H1 (cell line): ENCODE measurements around the gene UBE2B. TPM values are rescaled to one million over a fixed set of nuclear protein-coding genes. Genes with fewer than 3 reads are reported as not detected.

ENCODE experiments used
- CEBPB ChIP-seq: IDR thresholded peaks from 2 replicates; pipeline ENCODE4 v1.6.1; 2012; ENCODE audit warnings: low read depth, low read length
- CREB1 ChIP-seq: IDR thresholded peaks from 2 replicates; pipeline ENCODE4 v1.6.1; 2012; ENCODE audit warnings: inconsistent platforms
- EGR1 ChIP-seq: IDR thresholded peaks from 2 replicates; pipeline ENCODE4 v1.6.1; 2011; ENCODE audit warnings: low read depth, low read length, borderline replicate concordance
- JUND ChIP-seq: IDR thresholded peaks from 2 replicates; pipeline ENCODE4 v1.6.1; 2011; ENCODE audit warnings: mild to moderate bottlenecking, improper control_type of control experiment, low read length
- KDM4A ChIP-seq: IDR thresholded peaks from one replicate; pipeline ENCODE4 v1.7.1; 2012; ENCODE audit warnings: low read depth, mild to moderate bottlenecking, moderate library complexity, low read length, inconsistent platforms; ENCODE audit not compliant: severe bottlenecking
- POU5F1 ChIP-seq: IDR thresholded peaks from 2 replicates; pipeline ENCODE4 v1.6.1; 2011; ENCODE audit warnings: low read depth, mild to moderate bottlenecking, low read length, moderate library complexity
- SP1 ChIP-seq: IDR thresholded peaks from 2 replicates; pipeline ENCODE4 v1.6.1; 2011; ENCODE audit warnings: low read depth, low read length
- polyA plus RNA-seq, 7 experiments: library from polyadenylated mRNA; depleted of rRNA in 3 of 7; stranded (reverse) in 5 of 7; unstranded in 2 of 7; fragments of >200 nt in 5 of 7; fragments of 200-250 nt in 2 of 7; gene quantifications; 1 replicate in 5 of 7; 2 replicates in 1 of 7; 4 replicates in 1 of 7; pipeline versions ENCODE4 v1.2.1 to v1.2.3, GENCODE V29; 2011 to 2013; ENCODE audit warnings: missing spikeins in 2 of 7, mixed read lengths in 2 of 7
- total RNA-seq: library from RNA; stranded (reverse); fragmentation: NEBNext Ultra II Directional; extraction: Animal tissue kit (Norgen Biotek cat#: 25700); gene quantifications from 2 replicates; pipeline ENCODE4 v1.2.1, GENCODE V29; 2021
- TF ChIP-seq, protein P1 (sequence below): fragments of 300-600 bp; sonication (generic); IDR thresholded peaks from 2 replicates; pipeline ENCODE4 v1.7.1; 2012; ENCODE audit warnings: low read length, moderate library complexity, mild to moderate bottlenecking, inconsistent platforms; ENCODE audit not compliant: insufficient replicate concordance

UBE2B gene
- total and polyA plus RNA-seq, 2 of the 8 experiments (the other 6 are each of a cell fraction or from before 2014, with no cell fraction given): 15.9 to 46.8 TPM

DNA sequence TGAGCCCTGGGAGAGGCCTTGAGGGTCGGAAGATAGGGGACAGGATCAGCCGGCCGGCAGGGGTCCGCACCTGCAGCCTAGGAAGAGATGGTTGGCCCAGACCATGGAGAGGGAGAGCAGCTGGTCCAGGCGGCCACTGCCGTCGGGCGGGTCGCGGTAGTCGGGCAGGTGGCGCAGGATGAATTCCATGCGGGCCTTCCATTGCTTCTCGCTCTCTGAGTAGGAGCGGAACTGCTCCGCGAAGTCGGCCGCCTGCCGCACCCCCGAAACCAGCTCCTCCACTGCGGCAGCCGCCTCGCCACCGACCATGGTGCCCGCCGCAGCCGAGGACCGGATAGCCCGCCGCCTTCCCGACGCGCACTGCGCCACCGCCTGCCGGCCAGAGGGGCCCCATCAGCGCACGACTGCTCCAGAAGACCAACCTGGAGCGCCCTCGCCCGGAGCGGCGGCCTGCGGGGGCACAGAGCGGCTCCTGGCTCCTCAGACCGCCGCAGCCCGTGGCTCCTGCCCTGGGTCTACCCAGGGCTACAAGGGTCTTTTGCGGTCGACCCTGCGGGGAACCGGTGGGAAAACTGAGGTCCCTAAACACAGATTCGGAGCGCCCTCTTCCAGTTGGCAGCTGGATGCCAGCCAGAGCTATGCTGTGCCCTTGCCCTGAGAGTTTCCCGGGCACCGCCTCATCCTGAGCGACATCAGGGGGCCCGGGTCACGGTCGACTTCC, 40.3 kb downstream of the UBE2B start, which contains the start of gene CDKN2AIPNL (continued):
- no peak for TF ChIP-seq KDM4A
- TF ChIP-seq JUND: peak; percentile 67; the same call in 1 of the 2 replicates
- TF ChIP-seq, protein P1, sequence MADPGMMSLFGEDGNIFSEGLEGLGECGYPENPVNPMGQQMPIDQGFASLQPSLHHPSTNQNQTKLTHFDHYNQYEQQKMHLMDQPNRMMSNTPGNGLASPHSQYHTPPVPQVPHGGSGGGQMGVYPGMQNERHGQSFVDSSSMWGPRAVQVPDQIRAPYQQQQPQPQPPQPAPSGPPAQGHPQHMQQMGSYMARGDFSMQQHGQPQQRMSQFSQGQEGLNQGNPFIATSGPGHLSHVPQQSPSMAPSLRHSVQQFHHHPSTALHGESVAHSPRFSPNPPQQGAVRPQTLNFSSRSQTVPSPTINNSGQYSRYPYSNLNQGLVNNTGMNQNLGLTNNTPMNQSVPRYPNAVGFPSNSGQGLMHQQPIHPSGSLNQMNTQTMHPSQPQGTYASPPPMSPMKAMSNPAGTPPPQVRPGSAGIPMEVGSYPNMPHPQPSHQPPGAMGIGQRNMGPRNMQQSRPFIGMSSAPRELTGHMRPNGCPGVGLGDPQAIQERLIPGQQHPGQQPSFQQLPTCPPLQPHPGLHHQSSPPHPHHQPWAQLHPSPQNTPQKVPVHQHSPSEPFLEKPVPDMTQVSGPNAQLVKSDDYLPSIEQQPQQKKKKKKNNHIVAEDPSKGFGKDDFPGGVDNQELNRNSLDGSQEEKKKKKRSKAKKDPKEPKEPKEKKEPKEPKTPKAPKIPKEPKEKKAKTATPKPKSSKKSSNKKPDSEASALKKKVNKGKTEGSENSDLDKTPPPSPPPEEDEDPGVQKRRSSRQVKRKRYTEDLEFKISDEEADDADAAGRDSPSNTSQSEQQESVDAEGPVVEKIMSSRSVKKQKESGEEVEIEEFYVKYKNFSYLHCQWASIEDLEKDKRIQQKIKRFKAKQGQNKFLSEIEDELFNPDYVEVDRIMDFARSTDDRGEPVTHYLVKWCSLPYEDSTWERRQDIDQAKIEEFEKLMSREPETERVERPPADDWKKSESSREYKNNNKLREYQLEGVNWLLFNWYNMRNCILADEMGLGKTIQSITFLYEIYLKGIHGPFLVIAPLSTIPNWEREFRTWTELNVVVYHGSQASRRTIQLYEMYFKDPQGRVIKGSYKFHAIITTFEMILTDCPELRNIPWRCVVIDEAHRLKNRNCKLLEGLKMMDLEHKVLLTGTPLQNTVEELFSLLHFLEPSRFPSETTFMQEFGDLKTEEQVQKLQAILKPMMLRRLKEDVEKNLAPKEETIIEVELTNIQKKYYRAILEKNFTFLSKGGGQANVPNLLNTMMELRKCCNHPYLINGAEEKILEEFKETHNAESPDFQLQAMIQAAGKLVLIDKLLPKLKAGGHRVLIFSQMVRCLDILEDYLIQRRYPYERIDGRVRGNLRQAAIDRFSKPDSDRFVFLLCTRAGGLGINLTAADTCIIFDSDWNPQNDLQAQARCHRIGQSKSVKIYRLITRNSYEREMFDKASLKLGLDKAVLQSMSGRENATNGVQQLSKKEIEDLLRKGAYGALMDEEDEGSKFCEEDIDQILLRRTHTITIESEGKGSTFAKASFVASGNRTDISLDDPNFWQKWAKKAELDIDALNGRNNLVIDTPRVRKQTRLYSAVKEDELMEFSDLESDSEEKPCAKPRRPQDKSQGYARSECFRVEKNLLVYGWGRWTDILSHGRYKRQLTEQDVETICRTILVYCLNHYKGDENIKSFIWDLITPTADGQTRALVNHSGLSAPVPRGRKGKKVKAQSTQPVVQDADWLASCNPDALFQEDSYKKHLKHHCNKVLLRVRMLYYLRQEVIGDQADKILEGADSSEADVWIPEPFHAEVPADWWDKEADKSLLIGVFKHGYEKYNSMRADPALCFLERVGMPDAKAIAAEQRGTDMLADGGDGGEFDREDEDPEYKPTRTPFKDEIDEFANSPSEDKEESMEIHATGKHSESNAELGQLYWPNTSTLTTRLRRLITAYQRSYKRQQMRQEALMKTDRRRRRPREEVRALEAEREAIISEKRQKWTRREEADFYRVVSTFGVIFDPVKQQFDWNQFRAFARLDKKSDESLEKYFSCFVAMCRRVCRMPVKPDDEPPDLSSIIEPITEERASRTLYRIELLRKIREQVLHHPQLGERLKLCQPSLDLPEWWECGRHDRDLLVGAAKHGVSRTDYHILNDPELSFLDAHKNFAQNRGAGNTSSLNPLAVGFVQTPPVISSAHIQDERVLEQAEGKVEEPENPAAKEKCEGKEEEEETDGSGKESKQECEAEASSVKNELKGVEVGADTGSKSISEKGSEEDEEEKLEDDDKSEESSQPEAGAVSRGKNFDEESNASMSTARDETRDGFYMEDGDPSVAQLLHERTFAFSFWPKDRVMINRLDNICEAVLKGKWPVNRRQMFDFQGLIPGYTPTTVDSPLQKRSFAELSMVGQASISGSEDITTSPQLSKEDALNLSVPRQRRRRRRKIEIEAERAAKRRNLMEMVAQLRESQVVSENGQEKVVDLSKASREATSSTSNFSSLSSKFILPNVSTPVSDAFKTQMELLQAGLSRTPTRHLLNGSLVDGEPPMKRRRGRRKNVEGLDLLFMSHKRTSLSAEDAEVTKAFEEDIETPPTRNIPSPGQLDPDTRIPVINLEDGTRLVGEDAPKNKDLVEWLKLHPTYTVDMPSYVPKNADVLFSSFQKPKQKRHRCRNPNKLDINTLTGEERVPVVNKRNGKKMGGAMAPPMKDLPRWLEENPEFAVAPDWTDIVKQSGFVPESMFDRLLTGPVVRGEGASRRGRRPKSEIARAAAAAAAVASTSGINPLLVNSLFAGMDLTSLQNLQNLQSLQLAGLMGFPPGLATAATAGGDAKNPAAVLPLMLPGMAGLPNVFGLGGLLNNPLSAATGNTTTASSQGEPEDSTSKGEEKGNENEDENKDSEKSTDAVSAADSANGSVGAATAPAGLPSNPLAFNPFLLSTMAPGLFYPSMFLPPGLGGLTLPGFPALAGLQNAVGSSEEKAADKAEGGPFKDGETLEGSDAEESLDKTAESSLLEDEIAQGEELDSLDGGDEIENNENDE: no peak
- TF ChIP-seq SP1: no peak
- no peak for TF ChIP-seq POU5F1
- peak; percentile 95 for TF ChIP-seq EGR1
- TF ChIP-seq CEBPB: no peak
- TF ChIP-seq CREB1: peak; percentile 40; the same call in 1 of the 2 replicates
- TF ChIP-seq, all 59 proteins: peak for 26
